ENCODE results near the gene SPON2.
"Not testable (repeated sequence)": the region's sequence is repeated elsewhere in the genome, so short reads cannot be mapped to it uniquely, and the experiment has no call there.

SPON2 gene

DNA sequence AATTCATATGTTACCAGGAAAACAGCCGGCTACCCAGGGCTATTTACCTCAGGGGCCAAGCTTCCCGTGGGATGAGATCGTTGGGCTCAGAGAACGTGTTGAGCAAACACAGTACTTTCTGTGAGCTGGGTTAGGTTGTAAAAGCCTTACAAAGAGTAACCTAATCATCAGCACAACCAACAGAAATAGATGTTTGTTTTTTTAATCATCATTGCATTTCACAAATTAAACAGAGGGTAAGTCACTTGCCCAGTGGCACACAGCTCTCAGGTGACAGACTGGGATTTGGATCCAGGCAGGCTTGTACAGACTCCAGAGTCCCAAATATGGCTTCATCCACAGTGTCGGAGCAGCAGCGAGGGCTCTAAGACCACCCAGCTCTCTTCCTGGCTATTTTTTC lies 20.1 kb downstream of the SPON2 start:
- no peak for DNase-seq (ENCODE audit: low read depth in 3 of 3, low spot score in 1 of 3)

DNA sequence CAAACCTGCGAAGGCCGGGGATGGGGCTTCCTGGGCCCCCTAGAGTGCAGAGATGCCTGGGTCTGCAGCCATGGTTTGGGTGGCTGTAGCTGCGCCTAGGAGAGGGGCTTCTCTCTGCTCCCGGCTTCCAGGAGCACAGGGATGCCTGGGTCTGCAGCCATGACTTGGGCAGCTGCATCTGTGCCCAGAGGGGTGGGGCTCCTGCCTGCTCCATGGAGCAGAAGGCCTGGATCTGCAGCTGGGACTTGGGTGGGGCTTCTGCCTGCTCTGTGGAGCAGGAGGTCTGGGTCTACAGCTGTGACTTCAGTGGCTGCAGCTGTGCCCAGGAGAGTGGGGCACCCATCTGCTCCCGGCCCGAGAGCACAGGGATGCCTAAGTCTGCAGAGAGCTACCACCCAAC lies 20.8 kb downstream of the SPON2 start:
- DNase-seq (ENCODE audit: low read depth in 3 of 3, low spot score in 1 of 3), result no peak

DNA sequence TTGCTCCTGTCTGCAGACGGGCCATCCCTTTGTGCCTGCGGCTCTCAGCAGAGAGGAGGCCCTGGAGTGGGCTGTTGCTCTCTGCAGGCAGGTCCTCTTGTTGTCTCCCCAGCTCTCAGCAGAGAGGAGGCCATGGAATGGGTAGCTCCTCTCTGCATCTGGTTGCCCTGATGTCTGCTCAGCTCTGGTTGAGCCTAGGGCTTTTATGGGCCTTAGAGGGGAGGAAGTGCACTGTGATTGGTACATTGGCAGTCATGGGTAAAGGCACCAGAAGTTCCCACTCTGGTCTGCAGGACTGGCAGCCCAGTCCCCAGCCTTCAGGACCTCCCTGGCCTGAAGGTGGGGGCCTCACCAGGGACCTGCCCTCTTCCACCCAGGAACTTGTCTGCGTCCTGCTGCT lies 21.5 kb downstream of the SPON2 start:
- DNase-seq (ENCODE audit: low read depth in 3 of 3, low spot score in 1 of 3), result no peak

DNA sequence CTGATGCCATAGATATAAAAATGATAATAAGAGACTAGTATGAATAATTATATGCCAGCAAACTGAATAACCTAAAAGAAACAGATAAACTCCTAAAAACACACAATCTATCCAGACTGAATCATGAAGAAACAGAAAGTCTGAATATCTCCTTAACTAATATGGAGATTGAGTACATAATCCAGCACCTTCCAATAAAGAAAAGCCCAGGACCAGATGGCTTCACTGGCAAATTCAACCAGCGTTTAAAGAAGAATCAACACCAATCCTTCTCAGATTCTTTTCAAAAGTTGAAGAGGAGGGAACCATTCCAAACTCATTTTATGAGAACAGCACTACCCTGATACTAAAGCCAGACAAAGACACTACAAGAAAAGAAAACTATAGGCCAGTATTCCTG lies 32.5 kb downstream of the SPON2 start:
- no peak for DNase-seq (ENCODE audit: low read depth in 3 of 3, low spot score in 1 of 3)

DNA sequence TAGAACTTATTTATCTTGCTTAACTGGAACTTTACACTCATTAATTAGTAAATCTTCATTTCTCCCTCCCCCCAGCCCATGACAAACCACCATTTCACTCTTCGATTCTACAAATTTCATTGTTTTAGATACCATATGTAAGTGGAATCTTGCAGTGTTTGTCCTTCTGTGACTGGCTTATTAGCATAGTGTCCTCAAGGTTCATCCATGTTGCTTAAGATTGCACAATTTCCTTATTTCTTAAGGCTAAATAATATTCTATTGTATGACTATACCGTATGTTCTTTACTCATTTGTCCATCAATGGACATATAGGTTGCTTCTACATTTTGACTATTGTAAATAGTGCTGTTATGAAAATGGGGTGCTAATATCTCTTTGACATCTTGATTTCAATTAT lies 34.5 kb downstream of the SPON2 start:
- DNase-seq (ENCODE audit: low read depth in 3 of 3, low spot score in 1 of 3), result no peak

DNA sequence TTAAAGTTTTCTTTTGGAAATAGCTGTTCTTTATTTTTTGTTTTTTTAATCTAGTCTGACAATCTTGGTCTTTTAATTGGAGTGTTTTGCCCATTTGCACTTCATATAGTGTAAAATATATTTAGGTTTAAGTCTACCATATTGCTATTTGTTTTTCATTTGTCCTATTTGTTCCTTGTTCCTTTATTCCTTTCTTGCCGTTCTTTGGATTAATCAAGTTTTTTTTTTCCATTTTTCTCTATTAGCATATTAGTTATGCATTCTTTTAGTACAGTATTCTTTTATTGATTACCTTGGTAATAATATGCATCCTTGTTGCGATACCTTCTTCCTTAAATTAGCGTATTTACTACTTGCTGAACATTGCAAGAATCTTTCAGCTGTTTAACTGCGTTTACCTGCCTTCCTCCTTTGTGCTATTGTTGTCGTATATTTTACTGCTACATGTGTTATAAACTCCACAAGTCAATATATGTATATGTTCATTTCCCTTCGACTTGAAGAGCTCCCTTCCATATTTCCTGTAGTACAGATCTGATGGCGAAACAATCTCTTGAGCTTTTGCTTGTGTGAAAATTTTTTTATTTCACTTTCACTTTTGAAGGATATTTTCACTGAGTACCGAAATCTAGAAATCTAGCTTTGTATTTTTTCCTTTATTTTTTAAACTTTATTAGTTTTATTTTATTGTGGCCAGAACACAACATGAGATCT lies 35.2 kb downstream of the SPON2 start:
- no peak for DNase-seq (ENCODE audit: low read depth in 3 of 3, low spot score in 1 of 3)

DNA sequence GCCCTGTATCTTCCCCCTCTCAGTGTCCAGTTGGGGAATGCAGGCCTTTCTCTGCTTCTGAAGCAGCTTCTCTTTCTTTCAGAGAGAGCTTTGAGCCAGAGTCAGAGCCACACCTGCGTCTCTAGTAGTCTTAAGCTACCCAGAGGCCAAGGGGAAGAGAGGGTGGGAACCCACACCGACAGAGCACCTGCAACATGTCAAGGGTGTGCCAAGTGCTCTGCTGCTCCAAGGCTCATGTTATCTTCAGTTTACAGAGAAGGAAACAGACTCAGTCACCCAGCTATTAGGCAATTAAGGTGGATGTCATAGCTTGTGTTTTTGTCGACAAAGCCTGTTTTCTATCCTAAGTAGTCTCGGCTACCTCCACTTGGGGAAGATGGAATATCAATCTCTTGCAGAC lies 36.3 kb downstream of the SPON2 start:
- DNase-seq (ENCODE audit: low read depth in 3 of 3, low spot score in 1 of 3), result no peak

DNA sequence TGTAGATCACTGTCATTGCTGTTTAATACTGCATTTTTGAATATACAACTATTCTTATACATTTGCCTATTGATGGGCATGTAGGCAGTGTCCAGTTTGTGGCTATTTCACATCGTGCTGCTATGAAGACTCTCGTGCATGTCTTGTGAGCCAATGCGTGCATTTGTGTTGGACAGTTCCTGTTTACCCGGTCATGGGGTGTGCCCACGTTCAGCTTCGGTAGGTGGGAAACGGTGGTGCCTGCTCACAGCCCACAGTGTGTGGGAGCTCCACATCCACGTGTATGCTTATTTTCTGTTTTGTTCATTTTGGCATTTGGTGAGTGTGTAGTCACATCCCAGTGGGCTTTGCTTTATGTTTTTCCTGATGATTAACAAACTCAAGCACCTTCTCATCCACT lies 39.4 kb downstream of the SPON2 start:
- no peak for DNase-seq (ENCODE audit: low read depth in 3 of 3, low spot score in 1 of 3)

DNA sequence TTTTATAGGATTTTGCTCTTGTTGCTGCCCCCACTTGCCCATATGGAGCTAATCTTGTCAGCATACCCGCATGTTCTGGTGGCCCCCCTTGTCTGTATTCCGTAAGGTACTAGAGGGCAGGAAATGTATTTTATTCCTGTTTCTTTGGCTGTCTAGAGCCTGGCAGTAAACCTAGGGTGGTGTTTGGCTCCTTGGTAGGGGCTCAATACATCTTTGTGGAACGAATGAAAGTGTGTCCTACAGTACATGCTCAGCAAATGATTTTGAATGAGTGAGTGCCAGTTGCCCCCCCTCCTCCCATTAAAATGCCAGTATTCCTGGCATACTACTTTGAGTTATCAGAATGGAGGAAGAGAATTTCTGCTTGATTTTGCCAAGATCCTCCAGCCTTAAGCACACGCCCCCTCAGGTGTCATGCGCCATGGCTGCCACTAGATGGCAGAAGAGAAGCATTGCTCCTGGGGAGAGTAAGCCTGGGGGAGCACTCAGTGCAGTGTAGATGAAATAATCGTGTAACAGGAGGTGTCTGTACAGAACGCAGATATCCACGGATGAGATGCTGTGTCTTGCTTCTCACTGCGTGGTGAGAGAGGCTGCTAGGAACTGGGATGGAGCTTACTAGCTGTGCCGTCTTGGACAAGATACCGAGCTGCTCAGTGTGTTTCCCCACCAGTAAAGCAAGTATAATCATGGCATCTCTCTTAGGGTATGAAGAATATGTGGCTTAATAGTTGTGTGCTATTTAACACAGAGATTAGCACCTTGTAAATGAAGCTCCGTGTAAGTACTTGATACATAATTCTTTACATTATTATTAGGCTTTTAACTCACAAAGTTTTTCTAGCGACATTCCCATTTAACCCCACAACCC lies 41.8 kb downstream of the SPON2 start:
- DNase-seq (ENCODE audit: low read depth in 3 of 3, low spot score in 1 of 3), result peak; percentile 39 to 65 (median 59)

DNA sequence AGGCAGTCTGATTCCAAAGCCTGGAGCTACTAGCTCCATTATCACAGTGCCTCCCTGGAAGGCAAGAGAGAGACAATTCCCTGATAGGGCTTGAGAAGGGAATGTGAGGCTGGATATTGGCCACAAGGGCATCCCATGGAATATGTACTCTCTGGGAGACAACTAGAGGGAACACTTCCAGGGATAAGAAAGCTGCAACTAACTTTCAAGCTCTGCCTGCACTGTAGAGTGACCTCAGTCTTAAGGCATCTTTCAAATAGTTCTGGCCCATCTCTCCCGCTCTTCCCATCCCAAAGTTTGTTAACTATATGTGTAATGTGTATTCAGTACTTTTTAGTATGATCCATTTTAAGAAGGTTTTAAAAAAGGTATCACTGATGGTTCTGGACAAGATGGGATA lies 45.9 kb downstream of the SPON2 start:
- DNase-seq (ENCODE audit: low read depth in 3 of 3, low spot score in 1 of 3), result no peak

DNA sequence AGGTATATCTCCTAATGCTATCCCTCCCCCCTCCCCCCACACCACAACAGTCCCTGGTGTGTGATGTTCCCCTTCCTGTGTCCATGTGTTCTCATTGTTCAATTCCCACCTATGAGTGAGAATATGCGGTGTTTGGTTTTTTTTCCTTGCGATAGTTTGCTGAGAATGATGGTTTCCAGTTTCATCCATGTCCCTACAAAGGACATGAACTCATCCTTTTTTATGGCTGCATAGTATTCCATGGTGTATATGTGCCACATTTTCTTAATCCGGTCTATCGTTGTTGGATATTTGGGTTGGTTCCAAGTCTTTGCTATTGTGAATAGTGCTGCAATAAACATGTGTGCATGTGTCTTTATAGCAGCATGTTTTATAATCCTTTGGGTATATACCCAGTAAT lies 46.9 kb downstream of the SPON2 start:
- DNase-seq (ENCODE audit: low read depth in 3 of 3, low spot score in 1 of 3), result not testable (repeated sequence)

DNA sequence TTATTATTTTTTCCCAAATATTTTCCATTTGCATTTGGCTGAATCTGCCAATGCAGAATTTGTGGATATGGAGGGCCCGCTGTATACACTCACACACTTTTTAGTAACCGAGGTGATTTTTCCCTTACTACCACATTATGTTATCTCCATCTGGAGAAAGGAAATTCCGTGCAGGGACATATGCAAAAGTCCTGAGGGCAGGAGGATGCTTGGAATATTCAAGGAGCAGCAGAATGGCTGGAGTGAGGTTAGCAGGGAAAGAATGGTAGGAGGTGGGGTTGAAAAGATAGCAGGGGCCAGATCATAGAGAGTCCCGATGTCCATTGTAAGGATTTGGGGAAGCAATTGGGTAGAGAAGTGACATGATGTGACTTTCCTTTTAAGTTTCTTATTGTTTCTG lies 47.6 kb downstream of the SPON2 start:
- no peak for DNase-seq (ENCODE audit: low read depth in 3 of 3, low spot score in 1 of 3)

DNA sequence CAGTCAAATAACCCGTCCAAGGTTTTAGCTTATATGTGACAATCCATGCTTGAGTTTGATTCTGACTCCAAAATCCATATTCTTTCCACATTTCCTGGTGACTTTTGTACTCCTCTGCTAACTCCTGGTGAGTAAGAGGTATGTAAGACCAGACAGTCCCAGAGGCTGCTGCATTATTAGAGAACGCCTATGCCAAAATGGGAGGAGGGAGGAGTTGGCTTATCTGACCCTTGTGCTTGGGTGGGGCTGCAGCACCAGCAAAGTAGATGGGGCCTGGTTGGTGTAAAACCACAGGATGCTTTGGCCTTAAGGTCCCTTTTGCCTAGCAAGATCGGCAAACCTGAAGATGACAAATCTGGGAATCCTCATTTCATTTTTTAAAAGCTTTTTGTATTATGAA lies 49.9 kb downstream of the SPON2 start:
- DNase-seq (ENCODE audit: low read depth in 3 of 3, low spot score in 1 of 3), result no peak
